ENCODE data around the gene DAB1.
A peak's percentile ranks its signal among the peaks of the same experiment; 100 is the strongest.

DAB1 gene

GRCh38 chr1:57012315-57012714 is 411.5 kb downstream of the DAB1 start:
- DNase-seq, result no peak

GRCh38 chr1:57010511-57010910 is 413.3 kb downstream of the DAB1 start:
- no peak for DNase-seq

GRCh38 chr1:57007948-57008347 is 415.9 kb downstream of the DAB1 start:
- DNase-seq, result no peak

- DNase-seq, result no peak
These were observed 416.4 kb downstream of the DAB1 start for GRCh38 chr1:57007472-57007871.

- no peak for DNase-seq
These were observed 420.3 kb downstream of the DAB1 start for GRCh38 chr1:57003398-57004139.

- DNase-seq, result no peak
These were observed 428.3 kb downstream of the DAB1 start for GRCh38 chr1:56995414-56996100.

GRCh38 chr1:56993475-56993874 is 430.4 kb downstream of the DAB1 start:
- no peak for DNase-seq

- no peak for DNase-seq
These were observed 431.3 kb downstream of the DAB1 start for GRCh38 chr1:56992318-56993125.

GRCh38 chr1:56991576-56991975 is 432.3 kb downstream of the DAB1 start:
- no peak for DNase-seq

GRCh38 chr1:56986397-56986796 is 437.5 kb downstream of the DAB1 start:
- DNase-seq, result no peak

GRCh38 chr1:56985857-56986256 is 438.0 kb downstream of the DAB1 start:
- no peak for DNase-seq

GRCh38 chr1:56983484-56983883 is 440.4 kb downstream of the DAB1 start:
- DNase-seq, result peak; percentile 6

GRCh38 chr1:56979986-56980755 is 443.7 kb downstream of the DAB1 start:
- DNase-seq, result no peak

GRCh38 chr1:56978819-56979218 is 445.0 kb downstream of the DAB1 start:
- DNase-seq, result no peak

- DNase-seq, result no peak
These were observed 445.9 kb downstream of the DAB1 start for GRCh38 chr1:56977910-56978309.

- DNase-seq, result peak; percentile 21
These were observed 448.4 kb downstream of the DAB1 start for GRCh38 chr1:56975446-56975845.

- peak; percentile 12 for DNase-seq
These were observed 449.7 kb downstream of the DAB1 start for GRCh38 chr1:56973923-56974742.

GRCh38 chr1:56972976-56973375 is 450.9 kb downstream of the DAB1 start:
- DNase-seq, result no peak

GRCh38 chr1:56970280-56970679 is 453.6 kb downstream of the DAB1 start:
- DNase-seq, result no peak

GRCh38 chr1:56968878-56969495 is 454.9 kb downstream of the DAB1 start:
- DNase-seq, result no peak
